GM08714 (cell line): ENCODE data around the gene SYNGR1.

Experiments used
- H3K4me3 ChIP-seq: fragments of 200-500 bp; sonication (Bioruptor generic); 2 replicates; pipeline ENCODE4 v1.5.1; 2014; ENCODE audit warnings: mild to moderate bottlenecking, low read length, inconsistent platforms
- ZNF274 ChIP-seq: IDR thresholded peaks from 2 replicates; pipeline ENCODE4 v1.6.1; 2012; ENCODE audit warnings: mild to moderate bottlenecking, low read depth, low read length

The SYNGR1 gene

GRCh38 chr22:39364714-39365491 is 15.1 kb downstream of the SYNGR1 start:
- no peak overlapping the region for H3K4me3 ChIP-seq
- no peak for TF ChIP-seq ZNF274

GRCh38 chr22:39365492-39365780 is 15.6 kb downstream of the SYNGR1 start:
- H3K4me3 ChIP-seq: no peak overlapping the region
- TF ChIP-seq ZNF274: no peak

- H3K4me3 ChIP-seq: no peak overlapping the region
- no peak for TF ChIP-seq ZNF274
Measured at GRCh38 chr22:39367035-39367434, 17.2 kb downstream of the SYNGR1 start.

- no peak overlapping the region for H3K4me3 ChIP-seq
- TF ChIP-seq ZNF274: no peak
Measured at GRCh38 chr22:39368461-39368911, 18.7 kb downstream of the SYNGR1 start.

- no peak overlapping the region for H3K4me3 ChIP-seq
Measured at GRCh38 chr22:39369186-39369585, 19.4 kb downstream of the SYNGR1 start.

GRCh38 chr22:39369586-39369985 is 19.8 kb downstream of the SYNGR1 start:
- no peak for TF ChIP-seq ZNF274
- no peak overlapping the region for H3K4me3 ChIP-seq

More at GRCh38 chr22:39369186-39369585, 19.4 kb downstream of the SYNGR1 start:
- TF ChIP-seq ZNF274: no peak

GRCh38 chr22:39371732-39372131 is 21.9 kb downstream of the SYNGR1 start:
- no peak overlapping the region for H3K4me3 ChIP-seq
- TF ChIP-seq ZNF274: no peak

GRCh38 chr22:39374191-39374590 is 24.4 kb downstream of the SYNGR1 start:
- TF ChIP-seq ZNF274: no peak
- H3K4me3 ChIP-seq: no peak overlapping the region

GRCh38 chr22:39374801-39375200 is 25.0 kb downstream of the SYNGR1 start:
- no peak overlapping the region for H3K4me3 ChIP-seq
- TF ChIP-seq ZNF274: no peak

- TF ChIP-seq ZNF274: no peak
- H3K4me3 ChIP-seq: no peak overlapping the region
Measured at GRCh38 chr22:39375646-39376045, 25.9 kb downstream of the SYNGR1 start.

- TF ChIP-seq ZNF274: no peak
- H3K4me3 ChIP-seq: no peak overlapping the region
Measured at GRCh38 chr22:39379756-39380730, 30.3 kb downstream of the SYNGR1 start.

- no peak for TF ChIP-seq ZNF274
Measured at GRCh38 chr22:39381009-39381755, 31.4 kb downstream of the SYNGR1 start.

GRCh38 chr22:39381930-39382329 is 32.1 kb downstream of the SYNGR1 start:
- TF ChIP-seq ZNF274: no peak
- H3K4me3 ChIP-seq: no peak overlapping the region

More at GRCh38 chr22:39381009-39381755, 31.4 kb downstream of the SYNGR1 start:
- H3K4me3 ChIP-seq: no peak overlapping the region

GRCh38 chr22:39382410-39382809 is 32.6 kb downstream of the SYNGR1 start:
- H3K4me3 ChIP-seq: no peak overlapping the region
- no peak for TF ChIP-seq ZNF274
